DMS79 (cell line): ENCODE data around the gene CBR3.
"Not testable (repeated sequence)": the region's sequence is repeated elsewhere in the genome, so short reads cannot be mapped to it uniquely, and the experiment has no call there.

ENCODE experiments used
- DNase-seq: peaks from one replicate; lab custom pipeline; 2025; lab: John Stamatoyannopoulos, UW

Gene CBR3

GRCh38 chr21:36120304-36120888 lies 14.5 kb upstream of the CBR3 start:
- DNase-seq = no peak

GRCh38 chr21:36122977-36123376 lies 11.9 kb upstream of the CBR3 start:
- no peak for DNase-seq

- DNase-seq = no peak
Observed at GRCh38 chr21:36124395-36124794, 10.5 kb upstream of the CBR3 start.

DNA sequence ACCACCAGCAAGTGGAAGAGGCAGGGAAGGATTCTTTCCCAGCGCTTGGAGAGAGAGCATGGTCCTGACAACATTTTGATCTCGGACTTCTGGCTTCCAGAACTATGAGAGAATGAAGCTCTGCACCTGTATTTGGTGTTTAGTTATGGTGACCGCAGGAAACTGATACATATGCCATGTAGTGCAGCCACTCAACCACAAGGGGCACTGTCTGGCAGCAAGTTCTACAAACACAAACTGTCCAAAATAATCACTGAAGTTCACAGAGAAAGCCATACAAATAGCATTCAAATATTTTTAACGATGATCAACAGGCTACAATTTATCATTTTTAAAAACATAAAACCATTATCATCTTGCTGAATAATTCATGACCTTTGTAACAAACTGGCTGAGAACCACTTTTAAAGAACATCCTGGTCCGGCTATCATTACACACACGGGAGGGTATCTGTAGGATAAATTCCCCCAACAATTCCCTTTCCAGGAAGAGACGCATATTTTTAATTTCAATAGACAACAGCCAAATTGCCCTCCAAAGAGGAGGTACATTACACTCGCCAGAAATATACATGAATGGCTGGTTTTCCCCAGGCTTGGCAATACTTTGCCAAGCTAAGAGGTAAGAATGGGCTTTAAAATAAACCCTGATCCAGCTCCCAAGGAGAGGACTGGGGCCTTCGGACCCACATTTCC lies 9.2 kb upstream of the CBR3 start:
- DNase-seq = peak; percentile 29

DNA sequence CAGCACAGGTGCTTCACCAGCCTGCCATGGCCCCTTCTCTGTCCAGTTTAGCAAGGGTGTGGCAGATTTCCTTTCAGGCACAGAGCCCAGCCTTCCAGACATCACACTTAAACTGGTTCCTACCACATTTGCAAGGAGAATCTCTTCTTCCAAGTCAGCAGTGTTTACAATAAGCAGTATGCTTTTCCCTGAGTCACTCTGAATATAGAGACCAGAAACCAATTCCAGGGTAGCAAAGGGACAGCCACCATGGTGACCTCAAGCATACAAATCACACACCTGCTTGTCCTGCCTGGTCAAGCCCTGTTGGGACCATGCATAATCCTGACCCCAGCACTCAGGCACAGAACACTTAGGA lies 8.7 kb upstream of the CBR3 start:
- DNase-seq = no peak

- no peak for DNase-seq
Observed at GRCh38 chr21:36126621-36127110, 8.2 kb upstream of the CBR3 start.

GRCh38 chr21:36127250-36127904 lies 7.5 kb upstream of the CBR3 start:
- DNase-seq = no peak

DNA sequence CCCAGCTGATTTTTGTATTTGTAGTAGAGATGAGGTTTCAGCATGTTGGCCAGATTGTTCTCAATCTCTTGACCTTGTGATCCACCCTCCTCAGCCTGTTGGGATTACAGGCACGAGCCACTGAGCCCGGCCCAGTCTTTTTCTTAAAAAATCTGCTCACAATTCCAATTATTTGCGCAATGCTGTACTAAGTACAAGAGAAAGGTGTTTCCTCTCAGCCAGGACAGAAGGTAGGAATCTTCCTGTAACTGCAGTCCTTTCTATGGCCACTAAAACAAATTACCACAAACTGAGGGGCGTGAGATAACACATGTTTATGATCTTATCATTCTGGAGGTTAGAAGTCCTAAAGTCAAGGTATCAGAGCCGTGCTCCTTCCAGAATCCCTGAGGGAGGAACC lies 6.9 kb upstream of the CBR3 start:
- no peak for DNase-seq

DNA sequence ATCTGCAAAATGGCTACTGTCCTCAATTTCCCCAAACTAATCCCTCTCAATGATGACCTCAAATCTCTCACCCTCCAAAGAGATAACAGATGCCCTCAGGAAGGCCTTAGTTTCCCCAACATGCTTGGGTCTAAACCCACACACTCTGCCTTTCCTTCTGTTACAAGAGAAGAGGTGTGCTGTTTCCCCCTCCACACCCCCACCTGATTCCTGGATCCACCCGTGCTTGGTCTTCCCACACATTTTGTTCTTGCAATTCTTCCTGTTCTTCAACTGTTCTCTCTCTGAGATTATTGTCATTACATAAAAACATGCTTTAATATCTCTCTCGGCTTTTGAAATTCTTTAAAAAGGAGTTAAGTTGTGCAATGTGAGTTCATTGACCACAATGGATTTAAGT lies 5.7 kb upstream of the CBR3 start:
- no peak for DNase-seq

DNA sequence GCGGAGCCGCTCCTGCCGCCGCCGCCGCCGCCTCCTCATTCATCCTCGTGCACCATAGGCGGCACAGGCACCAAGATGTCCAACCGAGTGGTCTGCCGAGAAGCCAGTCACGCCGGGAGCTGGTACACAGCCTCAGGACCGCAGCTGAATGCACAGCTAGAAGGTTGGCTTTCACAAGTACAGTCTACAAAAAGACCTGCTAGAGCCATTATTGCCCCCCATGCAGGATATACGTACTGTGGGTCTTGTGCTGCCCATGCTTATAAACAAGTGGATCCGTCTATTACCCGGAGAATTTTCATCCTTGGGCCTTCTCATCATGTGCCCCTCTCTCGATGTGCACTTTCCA lies 4.5 kb upstream of the CBR3 start:
- not testable (repeated sequence) for DNase-seq

- not testable (repeated sequence) for DNase-seq
Observed at GRCh38 chr21:36130839-36131238, 4.0 kb upstream of the CBR3 start.

DNA sequence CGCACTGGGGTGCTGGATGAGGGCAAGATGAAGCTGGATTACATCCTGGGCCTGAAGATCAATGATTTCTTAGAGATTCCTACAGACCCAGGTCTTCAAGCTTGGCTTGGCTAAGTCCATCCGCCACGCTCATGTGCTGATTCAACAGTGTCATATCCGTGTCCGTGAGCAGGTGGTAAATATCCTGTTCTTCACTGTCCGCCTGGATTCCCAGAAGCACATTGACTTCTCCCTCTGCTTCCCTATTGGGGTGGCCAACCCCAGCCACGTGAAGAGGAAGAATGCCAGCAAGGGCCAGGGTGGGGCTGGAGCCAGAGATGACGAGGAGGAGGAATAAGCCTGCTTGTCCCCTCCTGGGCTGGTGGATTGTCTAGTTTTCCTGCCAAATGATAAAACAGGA lies 2.2 kb upstream of the CBR3 start:
- DNase-seq = no peak

GRCh38 chr21:36135391-36136102 lies 668 bp downstream of the CBR3 start:
- DNase-seq = peak; percentile 58

- not testable (repeated sequence) for DNase-seq
Observed at GRCh38 chr21:36139791-36140190, 4.9 kb downstream of the CBR3 start.

DNA sequence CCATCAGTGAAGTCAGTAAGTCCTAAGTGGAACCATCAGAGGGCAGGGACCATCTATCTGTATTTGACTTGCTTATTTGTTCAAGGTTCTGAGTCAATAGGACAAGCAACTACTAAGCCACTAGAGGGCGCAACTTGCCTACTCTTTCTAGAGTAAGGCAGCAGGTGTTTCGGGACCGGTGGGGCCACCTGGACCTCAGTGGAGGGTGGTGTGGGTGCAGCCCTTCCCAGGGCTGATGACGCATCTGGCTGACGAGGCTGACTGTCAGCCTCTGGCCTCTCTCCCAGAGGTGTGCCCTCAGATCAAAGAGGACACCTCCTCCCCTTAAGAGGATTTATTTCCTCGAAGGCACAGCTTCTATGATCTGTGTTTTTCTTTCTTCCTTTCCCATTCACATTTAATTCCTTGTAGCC lies 6.6 kb downstream of the CBR3 start:
- peak; percentile 90 for DNase-seq

DNA sequence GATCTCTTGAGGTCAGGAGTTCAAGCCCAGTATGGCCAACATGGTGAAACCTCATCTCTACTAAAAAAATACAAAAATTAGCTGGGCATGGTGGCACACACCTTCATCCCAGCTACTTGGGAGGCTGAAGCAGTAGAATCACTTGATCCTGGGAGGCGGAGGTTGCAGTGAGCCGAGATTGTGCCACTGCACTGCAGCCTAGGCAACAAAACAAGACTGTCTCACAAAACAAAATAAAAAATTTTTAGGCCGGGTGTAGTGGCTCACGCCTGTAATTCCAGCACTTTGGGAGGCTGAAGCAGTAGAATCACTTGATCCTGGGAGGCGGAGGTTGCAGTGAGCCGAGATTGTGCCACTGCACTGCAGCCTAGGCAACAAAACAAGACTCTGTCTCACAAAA lies 9.4 kb downstream of the CBR3 start:
- not testable (repeated sequence) for DNase-seq

DNA sequence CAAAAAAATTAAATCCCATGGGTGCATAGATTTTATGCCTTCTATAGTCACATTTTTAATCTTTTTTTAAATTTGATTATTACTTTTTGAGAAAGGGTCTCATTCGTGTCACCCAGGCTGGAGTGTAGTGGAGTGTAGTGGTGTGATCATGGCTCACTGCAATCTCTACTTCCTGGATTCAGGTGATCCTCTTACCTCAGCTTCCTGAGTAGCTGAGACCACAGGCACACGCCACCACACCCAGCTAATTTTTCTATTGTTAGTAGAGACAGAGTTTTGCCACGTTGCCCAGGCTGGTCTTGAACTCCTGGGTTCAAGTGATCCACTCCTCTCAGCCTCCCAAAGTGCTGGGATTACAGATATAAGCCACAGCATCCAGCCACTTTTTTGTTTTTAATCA lies 10.4 kb downstream of the CBR3 start:
- no peak for DNase-seq

- DNase-seq = no peak
Observed at GRCh38 chr21:36147911-36148310, 13.0 kb downstream of the CBR3 start.

DNA sequence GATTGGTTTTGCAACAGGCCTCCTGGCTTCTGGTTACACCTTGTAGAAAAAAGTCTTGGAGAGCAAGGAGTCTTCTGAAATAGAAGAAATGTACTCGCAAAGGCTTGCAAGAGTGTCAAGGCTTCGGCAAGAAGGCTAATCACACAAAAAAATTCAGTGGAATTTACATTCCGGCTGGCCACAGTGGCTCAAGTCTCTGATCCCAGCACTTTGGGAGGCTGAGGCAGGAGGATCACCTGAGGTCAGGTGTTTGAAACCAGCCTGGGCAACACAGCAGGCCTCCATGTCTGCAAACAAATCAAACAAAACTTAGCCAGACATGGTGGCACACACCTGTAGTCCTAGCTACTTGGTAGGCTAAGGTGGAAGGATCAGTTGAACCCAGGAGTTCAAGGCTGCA lies 14.0 kb downstream of the CBR3 start:
- no peak for DNase-seq

- peak; percentile 13 for DNase-seq
Observed at GRCh38 chr21:36149788-36150711, 15.2 kb downstream of the CBR3 start.

DNA sequence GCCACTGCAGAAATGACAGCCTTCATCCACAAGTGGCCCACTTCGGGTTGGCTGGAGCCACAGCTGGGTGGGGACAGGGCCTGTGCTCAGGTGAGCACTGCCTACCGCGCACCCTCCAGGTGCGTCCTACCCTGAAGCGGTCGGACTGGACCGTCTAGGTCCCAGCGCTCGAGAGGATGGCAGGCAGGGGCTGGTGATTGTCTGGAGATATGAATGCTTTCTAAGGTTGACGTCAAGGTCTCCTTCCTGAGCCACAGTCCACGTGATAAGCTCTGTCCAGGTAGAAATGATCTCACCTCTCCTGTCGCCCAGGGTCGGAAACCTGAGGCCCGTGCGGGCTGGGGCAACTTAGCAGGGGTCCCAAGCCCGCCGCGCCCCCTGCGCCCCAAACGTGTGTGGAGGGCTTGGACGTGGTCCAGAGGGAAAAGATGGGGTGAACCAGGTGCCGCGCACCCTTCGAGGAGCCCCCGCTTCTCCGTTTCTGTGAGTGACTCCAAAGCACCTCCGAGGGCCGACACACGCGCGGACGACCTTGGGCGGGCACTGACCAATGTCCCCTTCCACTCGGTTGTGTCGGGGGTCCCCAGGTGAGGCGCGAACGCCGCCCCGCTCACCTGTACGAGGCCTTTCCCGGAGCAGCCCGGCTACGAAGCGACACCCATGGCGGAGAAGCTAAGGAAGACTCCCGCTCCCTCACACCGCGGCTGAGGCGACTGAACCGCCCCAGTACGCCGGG lies 20.9 kb downstream of the CBR3 start:
- peak; percentile 38 for DNase-seq
